ENCODE results near the gene PAWR. TPM values are rescaled to one million over a fixed set of nuclear protein-coding genes. Genes with fewer than 3 reads are reported as not detected.

The PAWR gene
- total RNA-seq, 2 donors from 2014 or later = 46.4 to 58.7 TPM

DNA sequence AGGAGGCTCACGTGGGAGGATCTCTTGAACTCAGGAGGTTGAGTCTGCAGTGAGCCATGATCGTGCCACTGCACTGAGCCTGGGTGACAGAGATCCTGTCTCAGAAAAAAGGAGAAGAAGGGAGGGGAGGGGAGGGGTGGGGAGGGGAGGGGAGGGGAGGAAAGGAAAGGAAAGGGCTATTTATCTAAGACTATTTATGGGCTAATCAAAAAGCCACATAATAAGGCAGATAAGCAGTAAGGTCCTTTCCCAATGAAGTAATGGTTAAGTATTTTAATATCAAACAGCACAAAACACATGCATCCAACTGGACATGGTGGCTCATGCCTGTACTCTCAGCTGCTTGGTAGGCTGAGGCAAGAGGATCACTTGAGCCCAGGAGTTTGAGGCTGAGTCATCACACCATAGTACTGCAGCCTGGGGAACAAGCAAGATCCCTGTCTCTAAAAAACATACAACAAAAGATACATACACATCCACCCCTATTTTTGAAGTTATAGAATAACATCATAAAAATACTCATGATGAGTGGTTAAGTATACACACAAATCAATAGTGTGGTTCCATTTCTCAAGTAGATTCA lies 9.7 kb downstream of the PAWR start:
- no peaks in the 10 kb centered on the region for H3K9me3 ChIP-seq
- no peak for DNase-seq (ENCODE audit: low spot score)
- intact Hi-C loops (cut with DNase I) = no loop called here
- WGBS = 82% methylated on average over 2 of the region's 2 CpGs
- H3K4me3 ChIP-seq = no peak overlapping the region
- H3K4me1 ChIP-seq (replicated peaks) = peaks cover 8% of the 10 kb centered on the region
- H3K36me3 ChIP-seq = no peaks in the 10 kb centered on the region
- H3K27ac ChIP-seq = no peak overlapping the region
- TF ChIP-seq POLR2A (IDR thresholded peaks at IDR 0.05) = no peak
- TF ChIP-seq, protein P1, sequence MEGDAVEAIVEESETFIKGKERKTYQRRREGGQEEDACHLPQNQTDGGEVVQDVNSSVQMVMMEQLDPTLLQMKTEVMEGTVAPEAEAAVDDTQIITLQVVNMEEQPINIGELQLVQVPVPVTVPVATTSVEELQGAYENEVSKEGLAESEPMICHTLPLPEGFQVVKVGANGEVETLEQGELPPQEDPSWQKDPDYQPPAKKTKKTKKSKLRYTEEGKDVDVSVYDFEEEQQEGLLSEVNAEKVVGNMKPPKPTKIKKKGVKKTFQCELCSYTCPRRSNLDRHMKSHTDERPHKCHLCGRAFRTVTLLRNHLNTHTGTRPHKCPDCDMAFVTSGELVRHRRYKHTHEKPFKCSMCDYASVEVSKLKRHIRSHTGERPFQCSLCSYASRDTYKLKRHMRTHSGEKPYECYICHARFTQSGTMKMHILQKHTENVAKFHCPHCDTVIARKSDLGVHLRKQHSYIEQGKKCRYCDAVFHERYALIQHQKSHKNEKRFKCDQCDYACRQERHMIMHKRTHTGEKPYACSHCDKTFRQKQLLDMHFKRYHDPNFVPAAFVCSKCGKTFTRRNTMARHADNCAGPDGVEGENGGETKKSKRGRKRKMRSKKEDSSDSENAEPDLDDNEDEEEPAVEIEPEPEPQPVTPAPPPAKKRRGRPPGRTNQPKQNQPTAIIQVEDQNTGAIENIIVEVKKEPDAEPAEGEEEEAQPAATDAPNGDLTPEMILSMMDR (IDR thresholded peaks at IDR 0.05) = no peak
- no peak for TF ChIP-seq POLR2AphosphoS5 (IDR thresholded peaks at IDR 0.05)
- H3K27me3 ChIP-seq (replicated peaks; ENCODE audit: insufficient read depth) = no peaks in the 10 kb centered on the region

DNA sequence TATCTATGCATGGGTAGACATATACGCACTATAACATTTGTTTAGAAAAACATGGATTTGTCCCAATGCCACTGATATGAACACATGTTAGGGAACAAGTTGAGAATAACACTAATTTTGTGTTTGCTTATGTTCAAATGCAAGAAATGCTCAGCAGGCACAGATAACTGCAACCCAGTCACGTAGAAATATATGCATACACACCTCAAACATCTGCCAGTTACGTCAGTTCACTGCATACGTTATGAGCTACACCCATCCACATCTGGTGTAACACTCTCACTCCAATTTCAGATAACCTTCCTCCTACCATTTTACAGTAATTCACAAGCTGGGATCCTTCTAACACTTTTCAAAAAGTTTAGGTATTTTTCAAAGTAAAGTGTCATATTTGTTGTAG lies 10.7 kb downstream of the PAWR start:
- intact Hi-C loops (cut with DNase I) = no loop called here
- Histone ChIP-seq H3K27ac (no peak overlapping the region), H3K9me3 (no peaks in the 10 kb centered on the region), H3K4me1 (replicated peaks) (peaks cover 8% of the 10 kb centered on the region), H3K4me3 (no peak overlapping the region), H3K36me3 (no peaks in the 10 kb centered on the region), H3K27me3 (replicated peaks; ENCODE audit: insufficient read depth) (no peaks in the 10 kb centered on the region)
- WGBS = 91% methylated on average over 4 of the region's 4 CpGs
- DNase-seq (ENCODE audit: low spot score) = no peak
- TF ChIP-seq POLR2AphosphoS5 (IDR thresholded peaks at IDR 0.05) (no peak), POLR2A (IDR thresholded peaks at IDR 0.05) (no peak)
- TF ChIP-seq, protein P1 (IDR thresholded peaks at IDR 0.05) = no peak

DNA sequence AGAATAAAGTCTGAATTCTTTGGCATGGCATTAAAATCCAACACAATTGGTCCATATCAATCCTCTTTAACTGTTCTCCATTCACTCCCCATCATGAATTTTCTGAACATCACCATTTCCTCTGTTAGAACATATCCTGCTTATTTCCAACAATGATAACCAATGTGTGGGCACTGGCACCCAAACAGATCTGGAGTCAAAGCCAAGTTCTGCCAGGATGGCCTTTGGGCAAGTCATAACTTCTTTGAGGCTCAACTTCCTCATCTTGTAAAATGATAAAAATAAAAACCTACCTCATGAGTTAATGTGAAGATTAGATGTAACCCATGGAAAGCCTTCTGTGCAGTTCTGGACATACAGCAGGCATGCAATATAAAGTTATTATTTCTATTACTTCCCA lies 12.5 kb downstream of the PAWR start:
- peak; percentile 23 for DNase-seq (ENCODE audit: low spot score)
- Histone ChIP-seq H3K4me1 (replicated peaks) (peaks cover 8% of the 10 kb centered on the region), H3K4me3 (no peak overlapping the region), H3K27me3 (replicated peaks; ENCODE audit: insufficient read depth) (no peaks in the 10 kb centered on the region), H3K27ac (no peak overlapping the region), H3K36me3 (no peaks in the 10 kb centered on the region), H3K9me3 (no peaks in the 10 kb centered on the region)
- intact Hi-C loops (cut with DNase I) = no loop called here
- TF ChIP-seq, protein P1 (IDR thresholded peaks at IDR 0.05) = no peak
- peak; percentile 27 for TF ChIP-seq POLR2AphosphoS5 (IDR thresholded peaks at IDR 0.05)
- no peak for TF ChIP-seq POLR2A (IDR thresholded peaks at IDR 0.05)

DNA sequence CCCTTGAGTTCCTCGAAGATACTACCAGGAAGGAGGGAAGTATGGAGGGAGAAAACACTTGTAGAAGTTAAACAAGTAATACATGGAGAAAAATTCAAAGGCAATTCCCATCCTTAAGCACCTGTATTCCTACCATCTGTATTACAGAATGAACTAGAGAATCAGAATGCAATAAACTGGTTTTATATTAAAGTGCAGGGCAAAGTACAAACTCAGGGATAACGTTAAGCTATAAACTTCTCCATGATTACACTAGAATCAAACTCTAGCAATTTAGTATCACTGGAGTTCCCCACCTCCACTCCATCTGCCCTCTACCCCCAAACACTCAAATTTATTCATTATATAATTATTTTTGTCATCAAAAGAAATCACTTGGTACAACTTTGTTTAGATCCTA lies 13.1 kb downstream of the PAWR start:
- peaks cover 8% of the 10 kb centered on the region for H3K4me1 ChIP-seq (replicated peaks)
- no peaks in the 10 kb centered on the region for H3K27me3 ChIP-seq (replicated peaks; ENCODE audit: insufficient read depth)
- TF ChIP-seq POLR2A (IDR thresholded peaks at IDR 0.05) = no peak
- TF ChIP-seq, protein P1 (IDR thresholded peaks at IDR 0.05) = no peak
- no peak for TF ChIP-seq POLR2AphosphoS5 (IDR thresholded peaks at IDR 0.05)
- intact Hi-C loops (cut with DNase I) = no loop called here
- 68% methylated on average over 2 of the region's 2 CpGs for WGBS
- H3K27ac ChIP-seq = no peak overlapping the region
- no peak overlapping the region for H3K4me3 ChIP-seq
- no peaks in the 10 kb centered on the region for H3K9me3 ChIP-seq
- no peaks in the 10 kb centered on the region for H3K36me3 ChIP-seq
- DNase-seq (ENCODE audit: low spot score) = no peak

DNA sequence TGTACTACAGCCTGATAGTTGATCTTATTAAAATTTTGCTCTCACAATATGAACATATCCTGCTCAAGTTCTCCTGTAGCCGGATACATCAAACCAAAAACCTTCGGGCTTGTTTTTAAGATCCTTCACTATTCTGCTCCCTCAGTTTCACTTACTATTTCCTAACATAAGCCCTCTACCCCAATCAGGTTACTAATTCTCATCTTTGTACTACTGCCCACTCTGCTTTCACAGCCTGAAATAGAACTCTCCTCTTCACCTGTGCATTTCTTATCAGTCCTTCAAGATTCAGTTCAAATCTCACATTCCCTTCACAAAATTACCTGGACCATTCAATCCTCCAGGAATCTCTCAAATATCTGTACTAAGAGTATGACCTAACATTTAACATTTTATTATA lies 14.2 kb downstream of the PAWR start:
- peaks cover 8% of the 10 kb centered on the region for H3K4me1 ChIP-seq (replicated peaks)
- no peak overlapping the region for H3K27ac ChIP-seq
- intact Hi-C loops (cut with DNase I) = no loop called here
- no peaks in the 10 kb centered on the region for H3K36me3 ChIP-seq
- no peaks in the 10 kb centered on the region for H3K27me3 ChIP-seq (replicated peaks; ENCODE audit: insufficient read depth)
- TF ChIP-seq POLR2A (IDR thresholded peaks at IDR 0.05) = no peak
- TF ChIP-seq, protein P1 (IDR thresholded peaks at IDR 0.05) = no peak
- TF ChIP-seq POLR2AphosphoS5 (IDR thresholded peaks at IDR 0.05) = no peak
- DNase-seq (ENCODE audit: low spot score) = no peak
- 72% methylated on average over 2 of the region's 2 CpGs for WGBS
- H3K4me3 ChIP-seq = no peak overlapping the region
- no peaks in the 10 kb centered on the region for H3K9me3 ChIP-seq
